Measurements from ENCODE around the gene CES2. TPM values are rescaled to one million over a fixed set of nuclear protein-coding genes. Genes with fewer than 3 reads are reported as not detected.

Gene CES2
- total and polyA plus RNA-seq, 9 of the 15 experiments (the other 6 are each of a cell fraction or from before 2014, with no cell fraction given), result 2.2 to 37.9 (median 24.4) TPM

DNA sequence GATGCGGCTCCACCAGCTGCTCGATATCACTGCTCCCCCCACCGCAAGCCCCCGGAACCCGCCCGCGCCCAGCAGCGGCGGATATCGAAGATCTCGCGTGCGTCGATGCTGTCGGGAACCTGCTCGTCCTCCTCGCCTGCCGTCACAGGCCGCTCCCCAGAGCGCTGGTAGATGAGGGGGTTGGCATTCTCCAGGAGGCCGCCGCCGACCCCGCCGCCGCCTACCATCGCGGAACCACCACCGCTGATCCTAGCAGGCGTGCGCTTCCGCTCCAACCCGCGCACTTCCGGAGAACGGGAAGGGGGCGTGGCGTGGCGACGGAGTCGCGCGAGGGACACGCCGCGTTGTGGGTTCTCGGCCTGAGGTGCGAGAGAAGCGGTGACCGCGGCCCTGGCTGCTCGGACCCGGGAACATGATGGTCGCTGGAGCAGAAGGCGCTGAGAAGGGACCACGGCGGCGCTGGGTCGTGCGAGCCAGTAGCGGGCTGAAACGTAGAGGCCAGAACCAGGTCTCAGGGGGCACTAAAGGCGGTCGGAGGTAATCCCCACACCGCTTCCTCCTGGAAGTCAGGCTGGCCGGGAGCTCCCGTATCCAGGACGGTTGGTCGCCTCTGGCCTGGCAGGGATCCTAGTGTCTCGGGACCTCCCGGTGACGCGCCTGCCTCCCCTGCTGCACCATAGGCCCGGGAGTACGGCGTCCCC, 1.0 kb upstream of the CES2 start, which contains the start of gene CIAO2B (continued):
- TF ChIP-seq, protein P1, sequence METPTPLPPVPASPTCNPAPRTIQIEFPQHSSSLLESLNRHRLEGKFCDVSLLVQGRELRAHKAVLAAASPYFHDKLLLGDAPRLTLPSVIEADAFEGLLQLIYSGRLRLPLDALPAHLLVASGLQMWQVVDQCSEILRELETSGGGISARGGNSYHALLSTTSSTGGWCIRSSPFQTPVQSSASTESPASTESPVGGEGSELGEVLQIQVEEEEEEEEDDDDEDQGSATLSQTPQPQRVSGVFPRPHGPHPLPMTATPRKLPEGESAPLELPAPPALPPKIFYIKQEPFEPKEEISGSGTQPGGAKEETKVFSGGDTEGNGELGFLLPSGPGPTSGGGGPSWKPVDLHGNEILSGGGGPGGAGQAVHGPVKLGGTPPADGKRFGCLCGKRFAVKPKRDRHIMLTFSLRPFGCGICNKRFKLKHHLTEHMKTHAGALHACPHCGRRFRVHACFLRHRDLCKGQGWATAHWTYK (CRISPR knock-in tag; IDR thresholded peaks at IDR 0.05), result no peak
- TF ChIP-seq ZNF354B (CRISPR knock-in tag; IDR thresholded peaks at IDR 0.05), result no peak
- TF ChIP-seq POLR2AphosphoS2 (IDR thresholded peaks at IDR 0.05; ENCODE audit: low read length), result no peak
- TF ChIP-seq MED1 (CRISPR knock-in tag; IDR thresholded peaks at IDR 0.05; ENCODE audit: borderline replicate concordance), result no peak
- no peak for TF ChIP-seq SRSF9 (IDR thresholded peaks at IDR 0.05; ENCODE audit: borderline replicate concordance, low read depth, low read length)
- TF ChIP-seq, protein P2, sequence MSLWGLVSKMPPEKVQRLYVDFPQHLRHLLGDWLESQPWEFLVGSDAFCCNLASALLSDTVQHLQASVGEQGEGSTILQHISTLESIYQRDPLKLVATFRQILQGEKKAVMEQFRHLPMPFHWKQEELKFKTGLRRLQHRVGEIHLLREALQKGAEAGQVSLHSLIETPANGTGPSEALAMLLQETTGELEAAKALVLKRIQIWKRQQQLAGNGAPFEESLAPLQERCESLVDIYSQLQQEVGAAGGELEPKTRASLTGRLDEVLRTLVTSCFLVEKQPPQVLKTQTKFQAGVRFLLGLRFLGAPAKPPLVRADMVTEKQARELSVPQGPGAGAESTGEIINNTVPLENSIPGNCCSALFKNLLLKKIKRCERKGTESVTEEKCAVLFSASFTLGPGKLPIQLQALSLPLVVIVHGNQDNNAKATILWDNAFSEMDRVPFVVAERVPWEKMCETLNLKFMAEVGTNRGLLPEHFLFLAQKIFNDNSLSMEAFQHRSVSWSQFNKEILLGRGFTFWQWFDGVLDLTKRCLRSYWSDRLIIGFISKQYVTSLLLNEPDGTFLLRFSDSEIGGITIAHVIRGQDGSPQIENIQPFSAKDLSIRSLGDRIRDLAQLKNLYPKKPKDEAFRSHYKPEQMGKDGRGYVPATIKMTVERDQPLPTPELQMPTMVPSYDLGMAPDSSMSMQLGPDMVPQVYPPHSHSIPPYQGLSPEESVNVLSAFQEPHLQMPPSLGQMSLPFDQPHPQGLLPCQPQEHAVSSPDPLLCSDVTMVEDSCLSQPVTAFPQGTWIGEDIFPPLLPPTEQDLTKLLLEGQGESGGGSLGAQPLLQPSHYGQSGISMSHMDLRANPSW (CRISPR knock-in tag; IDR thresholded peaks at IDR 0.05), result no peak
- no peak for TF ChIP-seq ZNF830 (CRISPR knock-in tag; IDR thresholded peaks at IDR 0.05)
- TF ChIP-seq POU5F1 (IDR thresholded peaks at IDR 0.05; ENCODE audit: borderline replicate concordance, low read depth, low read length, partially characterized antibody), result peak; percentile 93
- no peak for TF ChIP-seq NCOA6 (IDR thresholded peaks at IDR 0.05)
- TF ChIP-seq ZNF232 (CRISPR knock-in tag; IDR thresholded peaks at IDR 0.05), result no peak
- TF ChIP-seq, protein P3, sequence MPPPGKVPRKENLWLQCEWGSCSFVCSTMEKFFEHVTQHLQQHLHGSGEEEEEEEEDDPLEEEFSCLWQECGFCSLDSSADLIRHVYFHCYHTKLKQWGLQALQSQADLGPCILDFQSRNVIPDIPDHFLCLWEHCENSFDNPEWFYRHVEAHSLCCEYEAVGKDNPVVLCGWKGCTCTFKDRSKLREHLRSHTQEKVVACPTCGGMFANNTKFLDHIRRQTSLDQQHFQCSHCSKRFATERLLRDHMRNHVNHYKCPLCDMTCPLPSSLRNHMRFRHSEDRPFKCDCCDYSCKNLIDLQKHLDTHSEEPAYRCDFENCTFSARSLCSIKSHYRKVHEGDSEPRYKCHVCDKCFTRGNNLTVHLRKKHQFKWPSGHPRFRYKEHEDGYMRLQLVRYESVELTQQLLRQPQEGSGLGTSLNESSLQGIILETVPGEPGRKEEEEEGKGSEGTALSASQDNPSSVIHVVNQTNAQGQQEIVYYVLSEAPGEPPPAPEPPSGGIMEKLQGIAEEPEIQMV (tag; conservative IDR thresholded peaks at IDR 0.05; ENCODE audit: low read depth), result no peak
- no peak for TF ChIP-seq MAFF (IDR thresholded peaks at IDR 0.05; ENCODE audit: low read length)
- no peak for TF ChIP-seq CCNT2 (IDR thresholded peaks at IDR 0.05; ENCODE audit: borderline replicate concordance, extremely low read depth, insufficient read length, low read depth, low read length)
- TF ChIP-seq ZNF707 (CRISPR knock-in tag; conservative IDR thresholded peaks at IDR 0.05), result no peak
- no peak for TF ChIP-seq SREBF2 (CRISPR knock-in tag; IDR thresholded peaks at IDR 0.05)
- TF ChIP-seq HMGN3 (IDR thresholded peaks at IDR 0.05; ENCODE audit: borderline replicate concordance, extremely low read depth, insufficient read length, low read depth, low read length), result peak; percentile 44
- no peak for TF ChIP-seq TCFL5 (CRISPR knock-in tag; conservative IDR thresholded peaks at IDR 0.05)
- no peak for TF ChIP-seq LEF1 (IDR thresholded peaks at IDR 0.05)
- TF ChIP-seq ZNF175 (CRISPR knock-in tag; IDR thresholded peaks at IDR 0.05; ENCODE audit: low read depth), result no peak
- TF ChIP-seq MYC (IDR thresholded peaks at IDR 0.05; ENCODE audit: low read depth, low read length), result peak; percentile 69
- peak; percentile 45; the same call in 1 of the 2 replicates for TF ChIP-seq MYC (CRISPR knock-in tag; IDR thresholded peaks at IDR 0.05; ENCODE audit: borderline replicate concordance, low read depth)
- no peak for TF ChIP-seq TBL1XR1 (IDR thresholded peaks at IDR 0.05; ENCODE audit: low read length in 2 of 2)
- no peak for TF ChIP-seq LARP7 (IDR thresholded peaks at IDR 0.05)
- TF ChIP-seq NCOA4 (IDR thresholded peaks at IDR 0.05; ENCODE audit: partially characterized antibody), result no peak
